ENCODE data around the gene SURF2. TPM values are rescaled to one million over a fixed set of nuclear protein-coding genes. Genes with fewer than 3 reads are reported as not detected.

SURF2 gene
- total RNA-seq, 2 donors from 2014 or later = 20.0 to 27.0 TPM

DNA sequence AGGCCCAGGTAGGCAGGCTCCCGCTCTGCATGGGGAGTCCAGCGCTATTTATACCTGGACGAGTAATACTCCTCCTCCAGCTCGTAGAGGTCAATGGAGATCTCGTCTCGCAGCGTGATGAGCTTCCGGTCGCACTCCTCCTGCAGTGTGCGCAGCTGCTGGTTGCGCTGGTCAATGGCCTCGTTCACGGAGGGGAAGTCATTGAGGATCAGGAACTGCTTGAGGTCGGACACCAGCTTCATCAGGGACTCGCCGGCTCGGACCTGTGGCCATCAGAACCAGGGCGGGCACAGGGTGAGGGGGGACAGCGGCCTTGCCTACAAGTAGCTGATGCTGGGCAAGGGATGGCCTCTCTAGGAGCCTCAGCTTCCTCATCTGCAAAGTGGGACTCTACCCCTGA, 12.3 kb upstream of the SURF2 start:
- H3K4me1 ChIP-seq = peaks cover 14% of the 10 kb centered on the region
- H3K27ac ChIP-seq = no peak overlapping the region
- H3K9me3 ChIP-seq = no peaks in the 10 kb centered on the region
- DNase-seq = no peak
- TF ChIP-seq, protein P1, sequence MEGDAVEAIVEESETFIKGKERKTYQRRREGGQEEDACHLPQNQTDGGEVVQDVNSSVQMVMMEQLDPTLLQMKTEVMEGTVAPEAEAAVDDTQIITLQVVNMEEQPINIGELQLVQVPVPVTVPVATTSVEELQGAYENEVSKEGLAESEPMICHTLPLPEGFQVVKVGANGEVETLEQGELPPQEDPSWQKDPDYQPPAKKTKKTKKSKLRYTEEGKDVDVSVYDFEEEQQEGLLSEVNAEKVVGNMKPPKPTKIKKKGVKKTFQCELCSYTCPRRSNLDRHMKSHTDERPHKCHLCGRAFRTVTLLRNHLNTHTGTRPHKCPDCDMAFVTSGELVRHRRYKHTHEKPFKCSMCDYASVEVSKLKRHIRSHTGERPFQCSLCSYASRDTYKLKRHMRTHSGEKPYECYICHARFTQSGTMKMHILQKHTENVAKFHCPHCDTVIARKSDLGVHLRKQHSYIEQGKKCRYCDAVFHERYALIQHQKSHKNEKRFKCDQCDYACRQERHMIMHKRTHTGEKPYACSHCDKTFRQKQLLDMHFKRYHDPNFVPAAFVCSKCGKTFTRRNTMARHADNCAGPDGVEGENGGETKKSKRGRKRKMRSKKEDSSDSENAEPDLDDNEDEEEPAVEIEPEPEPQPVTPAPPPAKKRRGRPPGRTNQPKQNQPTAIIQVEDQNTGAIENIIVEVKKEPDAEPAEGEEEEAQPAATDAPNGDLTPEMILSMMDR (IDR thresholded peaks at IDR 0.05) = no peak
- no peak for TF ChIP-seq POLR2A (IDR thresholded peaks at IDR 0.05)
- H3K4me3 ChIP-seq = no peak overlapping the region
- no peaks in the 10 kb centered on the region for H3K27me3 ChIP-seq
- ATAC-seq = no peak
- intact Hi-C loops (cut with DNase I) = no loop called here
- WGBS, 2 donors = 91% methylated on average over 16 to 19 of the region's 19 CpGs
- H3K36me3 ChIP-seq (replicated peaks in 1 of 2; ENCODE audit: insufficient read depth in 1 of 2, low read depth in 2 of 2) = no peaks in the 10 kb centered on the region

DNA sequence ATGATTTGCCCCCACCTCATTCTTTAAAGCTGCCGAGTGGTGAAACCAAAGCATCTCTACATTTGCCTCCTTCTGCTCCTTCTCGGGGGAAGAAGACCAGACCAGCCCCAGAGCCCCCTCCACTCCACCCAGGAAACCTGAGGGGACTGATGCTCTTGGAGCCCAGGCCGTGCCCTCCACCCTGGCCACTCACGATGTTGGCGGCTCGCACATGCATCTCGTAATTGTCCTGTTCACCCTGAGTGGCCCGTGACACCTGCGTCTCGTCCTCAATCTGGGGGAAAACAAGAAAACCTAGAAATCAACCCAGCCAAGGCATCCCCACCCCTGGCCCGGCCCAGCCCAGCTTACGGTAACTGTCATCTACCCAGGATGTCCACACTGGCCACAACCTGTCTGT, 11.4 kb upstream of the SURF2 start:
- Histone ChIP-seq H3K4me1 (peaks cover 24% of the 10 kb centered on the region), H3K4me3 (no peak overlapping the region), H3K27ac (no peak overlapping the region), H3K9me3 (no peaks in the 10 kb centered on the region), H3K36me3 (replicated peaks in 1 of 2; ENCODE audit: insufficient read depth in 1 of 2, low read depth in 2 of 2) (peaks cover 3 to 7% of the 10 kb centered on the region in 2 donors), H3K27me3 (no peaks in the 10 kb centered on the region)
- TF ChIP-seq, protein P1 (IDR thresholded peaks at IDR 0.05) = no peak
- TF ChIP-seq POLR2A (IDR thresholded peaks at IDR 0.05) = no peak
- ATAC-seq (no peak), DNase-seq (no peak)
- WGBS, 2 donors = 94 to 96% methylated on average over 12 of the region's 12 CpGs
- intact Hi-C loops (cut with DNase I) = no loop called here

DNA sequence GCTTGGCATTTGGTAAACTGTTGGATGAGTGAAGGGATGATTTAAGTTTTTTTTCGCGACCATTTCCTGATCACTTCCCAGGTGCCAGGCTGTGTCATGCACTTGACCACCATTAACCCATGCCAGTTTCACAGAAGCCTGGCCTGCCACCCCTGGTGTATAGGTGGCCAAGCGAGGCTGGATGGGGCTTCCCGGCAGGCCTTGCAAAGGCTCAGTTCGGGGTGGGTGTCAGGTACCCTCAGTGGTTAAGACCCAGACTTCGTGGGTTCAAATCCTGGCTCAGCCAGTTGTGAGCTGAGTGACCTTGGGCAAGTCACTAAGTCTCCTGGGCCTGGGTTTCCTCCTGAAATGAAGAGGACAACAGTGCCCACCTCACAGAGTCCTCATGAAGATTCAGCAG, 10.8 kb upstream of the SURF2 start:
- H3K36me3 ChIP-seq (replicated peaks in 1 of 2; ENCODE audit: insufficient read depth in 1 of 2, low read depth in 2 of 2) = peaks cover 9% of the 10 kb centered on the region in 2 donors
- intact Hi-C loops (cut with DNase I) = no loop called here
- no peaks in the 10 kb centered on the region for H3K9me3 ChIP-seq
- no peak overlapping the region for H3K27ac ChIP-seq
- no peak for DNase-seq
- H3K4me3 ChIP-seq = no peak overlapping the region
- WGBS, 2 donors = 82 to 84% methylated on average over 6 of the region's 6 CpGs
- no peak for ATAC-seq
- H3K4me1 ChIP-seq = peaks cover 27% of the 10 kb centered on the region
- TF ChIP-seq, protein P1 (IDR thresholded peaks at IDR 0.05) = no peak
- TF ChIP-seq POLR2A (IDR thresholded peaks at IDR 0.05) = no peak
- H3K27me3 ChIP-seq = no peaks in the 10 kb centered on the region

DNA sequence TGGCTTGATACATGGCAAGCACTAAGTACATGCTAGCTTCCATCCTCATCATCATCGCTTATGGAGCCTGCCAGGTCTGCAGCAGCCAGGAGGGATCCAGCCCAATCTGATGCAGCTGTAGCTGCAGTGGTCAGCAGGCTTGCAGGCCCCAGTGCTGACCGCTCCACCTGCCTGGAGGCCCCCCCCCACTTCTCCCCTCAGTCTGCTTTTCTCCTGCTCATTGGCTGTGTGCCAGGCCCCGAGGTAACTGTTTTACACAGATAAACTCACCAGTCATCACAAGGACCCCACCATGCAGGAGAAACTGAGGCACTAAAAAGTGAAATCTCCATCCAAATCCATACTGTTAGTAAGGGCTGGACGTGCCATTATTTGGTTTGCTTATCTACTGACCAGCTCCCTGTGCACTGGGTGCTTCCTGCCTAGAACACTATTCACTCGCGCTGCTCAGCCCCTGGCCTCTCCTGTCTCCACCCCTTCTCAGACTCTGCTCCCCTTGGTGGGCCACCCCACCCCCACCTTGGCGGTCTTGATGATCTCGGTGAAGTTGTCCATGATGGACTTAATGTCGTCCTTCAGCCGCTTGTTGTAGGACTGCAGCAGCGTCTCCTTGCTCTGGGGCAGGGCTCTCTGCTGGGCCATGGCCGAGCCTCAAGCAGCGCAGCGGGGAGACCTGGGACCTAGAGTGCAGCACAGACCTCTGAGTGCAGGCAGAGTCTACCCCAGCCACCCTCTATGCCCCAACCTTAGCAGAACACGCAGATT, 10.1 kb upstream of the SURF2 start:
- ATAC-seq (no peak), DNase-seq (no peak)
- WGBS, 2 donors = 51 to 65% methylated on average over 9 to 15 of the region's 15 CpGs
- no peak overlapping the region for H3K4me3 ChIP-seq
- peaks cover 9 to 14% of the 10 kb centered on the region in 2 donors for H3K36me3 ChIP-seq (replicated peaks in 1 of 2; ENCODE audit: insufficient read depth in 1 of 2, low read depth in 2 of 2)
- no peaks in the 10 kb centered on the region for H3K9me3 ChIP-seq
- intact Hi-C loops (cut with DNase I) = no loop called here
- H3K4me1 ChIP-seq = peaks cover 27% of the 10 kb centered on the region
- TF ChIP-seq, protein P1 (IDR thresholded peaks at IDR 0.05) = no peak
- TF ChIP-seq POLR2A (IDR thresholded peaks at IDR 0.05) = no peak
- H3K27me3 ChIP-seq = no peaks in the 10 kb centered on the region
- no peak overlapping the region for H3K27ac ChIP-seq

DNA sequence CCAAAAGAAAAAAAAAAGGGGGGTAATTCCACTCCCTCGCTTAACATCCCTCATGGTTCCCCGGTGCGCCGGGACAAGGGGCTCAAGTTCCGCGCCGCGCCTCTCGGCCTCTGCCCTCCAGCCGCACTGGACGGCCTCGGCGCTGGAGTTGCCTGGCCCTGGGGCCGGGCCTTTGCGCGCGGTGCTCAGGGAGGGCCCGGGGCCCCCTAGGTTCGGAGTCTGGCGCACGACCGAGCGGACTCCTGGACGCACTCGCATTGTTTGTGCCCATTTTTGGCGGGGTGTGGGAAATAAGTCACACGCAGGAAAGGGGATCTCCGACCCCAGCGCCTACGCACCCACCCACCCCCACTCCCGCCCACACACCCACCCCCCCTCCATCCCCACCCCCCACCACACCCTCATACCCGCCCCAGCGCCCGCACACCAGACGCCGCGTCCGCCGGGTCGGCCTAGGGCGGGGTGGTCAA, 8.8 kb upstream of the SURF2 start:
- TF ChIP-seq, protein P1 (IDR thresholded peaks at IDR 0.05) = no peak
- TF ChIP-seq POLR2A (IDR thresholded peaks at IDR 0.05) = no peak
- peak overlapping the region; percentile 97 to 98 for H3K4me3 ChIP-seq
- peak in 3 of 4 donors; percentile 43 to 44 (median 44) for DNase-seq
- peaks cover 27% of the 10 kb centered on the region for H3K4me1 ChIP-seq
- intact Hi-C loops (cut with DNase I) = no loop called here
- H3K27me3 ChIP-seq = no peaks in the 10 kb centered on the region
- no peaks in the 10 kb centered on the region for H3K9me3 ChIP-seq
- peak; percentile 31 for ATAC-seq
- peak overlapping the region; percentile 87 to 95 (median 94) for H3K27ac ChIP-seq
- 0 to 2% methylated on average over 9 to 40 of the region's 41 CpGs for WGBS, 2 donors
- peaks cover 9 to 26% of the 10 kb centered on the region in 2 donors for H3K36me3 ChIP-seq (replicated peaks in 1 of 2; ENCODE audit: insufficient read depth in 1 of 2, low read depth in 2 of 2)
